Left cardiac atrium (tissue), 4 donors: ENCODE measurements around the gene BCL2L13. TPM values are rescaled to one million over a fixed set of nuclear protein-coding genes. Genes with fewer than 3 reads are reported as not detected.
"Not testable (repeated sequence)": the region's sequence is repeated elsewhere in the genome, so short reads cannot be mapped to it uniquely, and the experiment has no call there.

Experiments
- ATAC-seq, 2 donors: fragments of 200-7000 bp; cut with Tn5 transposase; one replicate each; pipeline ENCODE4 v1.9.1; 2020; ENCODE audit warnings: mild to moderate bottlenecking in 2 of 2, moderate library complexity in 2 of 2
- DNase-seq: peaks from one replicate; pipeline ENCODE4 v3.0.0-alpha.2; 2020
- intact Hi-C, 2 donors: fragments of 100-400 bp; cut with DNase I; formaldehyde crosslinking; loops; one replicate each; pipeline versions ENCODE4 v1.14.1 to v1.15.1; 2022 to 2023
- total RNA-seq, 2 donors: library from RNA; stranded (reverse); fragmentation: NEBNext Ultra II Directional; extraction: Animal tissue kit (Norgen Biotek cat#: 25700); gene quantifications; one replicate each; pipeline ENCODE4 v1.2.1, GENCODE V29; 2021
- donor health status: DM: no; HTN: yes; CAD: no.
- donor health status: DM: no; HTN: yes; CAD: no; lungs with severe emphysema.
- donor health status: DM: yes; HTN: yes; CAD: no.
- donor health status: Dilated cardiomyopathy.

BCL2L13 gene
- total RNA-seq, 2 donors from 2014 or later, result 51.2 to 59.7 TPM

DNA sequence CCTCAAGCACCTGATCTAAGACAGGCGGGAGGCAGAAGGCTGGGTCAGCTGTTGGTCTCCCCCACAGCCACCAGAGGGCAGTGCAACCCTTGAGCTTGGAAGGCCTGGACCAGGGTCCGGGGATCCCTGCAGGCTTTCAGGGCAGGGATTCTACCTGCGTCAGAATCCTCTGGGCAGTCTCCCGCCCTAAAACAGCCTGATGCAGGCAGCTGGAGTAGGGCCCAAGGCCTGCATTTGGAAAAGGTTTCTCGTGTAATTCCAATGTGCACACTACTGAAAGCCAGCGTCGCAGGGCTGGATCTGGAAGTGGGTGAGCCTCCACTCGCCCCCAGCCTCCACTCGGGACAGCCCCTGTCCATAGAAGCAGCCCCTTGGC lies 104.0 kb downstream of the BCL2L13 start:
- intact Hi-C loops, result loop anchor here in 1 of 2 donors (5.0 kb wide), 1 partner anchor 335 kb away; the partner anchor contains the start of gene PEX26
- DNase-seq (peak; percentile 61), ATAC-seq (peak; percentile 80 to 83)

DNA sequence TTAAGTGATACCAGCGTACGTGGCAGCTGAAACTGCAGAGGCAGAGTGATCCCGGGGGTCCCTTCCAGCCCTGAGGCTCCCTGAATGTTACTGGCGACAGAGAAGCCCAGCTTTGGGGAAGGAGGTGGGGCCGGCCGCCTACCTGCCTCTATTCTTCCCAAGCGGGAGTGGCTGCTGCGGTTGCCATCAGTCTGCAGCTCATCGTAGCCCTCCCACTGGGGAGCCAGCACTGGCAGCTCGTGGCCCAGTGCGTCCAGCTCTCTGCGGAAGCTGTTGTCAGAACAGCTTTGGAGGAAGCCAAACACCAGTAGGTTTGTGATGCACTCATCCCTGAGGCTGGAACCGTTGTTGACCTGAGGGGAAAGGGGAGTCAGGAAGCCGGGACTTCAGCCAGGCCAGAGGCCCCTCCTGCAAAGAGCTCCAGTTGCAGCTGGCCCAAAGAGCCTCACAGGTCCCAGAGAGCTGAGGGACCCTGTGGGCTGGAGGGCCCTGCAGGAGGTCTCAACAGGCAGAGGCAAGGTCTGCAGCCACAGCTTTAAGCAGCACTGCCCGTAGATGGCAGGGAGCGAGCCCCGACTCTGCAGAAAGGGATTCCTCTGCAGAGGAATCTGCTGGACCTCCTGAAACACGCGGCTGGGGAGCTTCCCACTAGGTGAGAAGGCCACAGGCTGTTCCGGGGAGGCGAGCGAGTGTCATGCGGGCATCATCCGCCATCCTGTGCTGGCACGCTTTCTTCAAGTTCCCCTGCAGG lies 105.3 kb downstream of the BCL2L13 start:
- DNase-seq (no peak), ATAC-seq (no peak)
- intact Hi-C loops, result loop anchor here in 1 of 2 donors (5.0 kb wide), 1 partner anchor 333 kb away; the partner anchor contains the start of gene PEX26

DNA sequence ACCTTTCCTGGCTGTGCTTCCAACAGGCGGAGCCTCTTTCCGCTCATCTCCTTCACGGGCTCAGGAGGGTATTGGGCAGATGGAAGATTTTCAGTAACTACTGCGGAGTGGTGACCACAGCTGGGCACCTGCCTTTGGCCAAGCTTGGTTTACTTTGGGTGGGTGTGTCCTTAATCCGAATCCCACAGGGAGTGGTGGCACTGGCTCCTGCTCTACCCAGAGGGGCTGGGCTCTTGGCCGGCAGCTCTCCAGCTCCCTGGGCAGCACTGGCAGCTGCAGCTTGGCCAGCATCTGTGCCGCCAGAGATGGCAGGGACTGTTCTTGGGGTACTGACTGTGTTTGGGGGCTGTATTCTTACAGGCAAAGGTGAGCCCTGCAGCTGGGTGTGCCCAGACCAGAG lies 105.9 kb downstream of the BCL2L13 start:
- DNase-seq (no peak), ATAC-seq (no peak)
- intact Hi-C loops, result loop anchor here in 1 of 2 donors (5.0 kb wide), 1 partner anchor 333 kb away; the partner anchor contains the start of gene PEX26

DNA sequence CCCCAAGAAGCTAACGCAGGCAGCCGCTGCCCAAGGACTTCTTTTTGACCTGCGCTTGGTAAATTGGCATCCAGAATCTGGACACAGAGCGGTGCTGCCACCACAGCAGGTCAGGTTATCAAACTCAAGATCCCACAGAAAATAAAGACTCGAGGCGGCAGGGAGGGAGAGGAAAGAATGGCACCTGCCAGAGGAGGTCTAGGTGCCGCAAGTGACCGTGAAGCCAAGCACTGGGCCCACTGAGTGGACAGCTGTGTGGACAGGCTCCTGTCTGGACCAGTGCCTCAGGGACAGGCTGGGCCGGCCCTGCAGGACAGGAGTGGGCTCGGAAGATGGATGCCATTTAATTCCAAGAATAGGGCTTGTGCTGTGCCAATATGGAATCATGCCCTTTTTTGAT lies 108.4 kb downstream of the BCL2L13 start:
- intact Hi-C loops, result no loop called here
- ATAC-seq, result no peak
- no peak for DNase-seq

DNA sequence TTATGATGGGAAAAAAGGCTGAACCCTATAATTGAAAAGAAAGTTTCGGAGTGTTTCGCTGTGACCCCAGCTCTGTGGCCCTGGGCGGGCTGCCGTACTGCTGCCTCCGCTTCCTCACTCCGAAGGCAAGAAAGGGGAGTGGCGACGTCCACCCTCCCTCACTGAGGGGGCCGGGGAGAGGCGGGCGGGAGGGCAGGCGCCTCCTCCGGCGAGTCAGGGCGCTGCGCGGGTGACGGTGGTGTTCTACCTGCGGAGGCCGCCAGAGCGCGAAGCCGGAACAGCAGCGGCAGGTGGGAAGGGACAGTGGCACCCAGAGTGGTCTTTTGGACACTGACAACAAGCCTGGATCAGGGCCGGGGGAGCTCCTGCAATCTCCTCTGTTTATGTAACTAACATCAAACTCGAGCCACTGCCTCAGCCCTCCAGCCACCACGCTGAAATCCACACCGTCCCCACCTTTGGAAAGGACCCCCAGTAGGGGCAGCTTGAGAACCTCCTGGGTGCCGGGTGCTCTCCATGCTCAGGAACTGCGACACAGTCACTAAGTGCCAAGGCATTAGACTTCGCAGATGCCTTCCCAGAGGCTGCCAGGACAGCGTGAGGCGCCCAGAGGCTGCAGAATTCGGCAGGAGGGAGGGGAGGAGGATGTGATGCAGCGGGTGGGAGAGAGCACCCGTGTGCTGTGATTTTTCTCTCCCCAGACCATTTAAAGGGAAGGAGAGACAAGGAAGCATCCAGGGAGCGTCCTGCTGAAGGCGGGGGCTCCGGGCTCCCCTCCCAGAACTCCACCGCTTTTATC lies 110.2 kb downstream of the BCL2L13 start:
- no peak for DNase-seq
- intact Hi-C loops, result no loop called here
- ATAC-seq, result peak; percentile 28 to 70

DNA sequence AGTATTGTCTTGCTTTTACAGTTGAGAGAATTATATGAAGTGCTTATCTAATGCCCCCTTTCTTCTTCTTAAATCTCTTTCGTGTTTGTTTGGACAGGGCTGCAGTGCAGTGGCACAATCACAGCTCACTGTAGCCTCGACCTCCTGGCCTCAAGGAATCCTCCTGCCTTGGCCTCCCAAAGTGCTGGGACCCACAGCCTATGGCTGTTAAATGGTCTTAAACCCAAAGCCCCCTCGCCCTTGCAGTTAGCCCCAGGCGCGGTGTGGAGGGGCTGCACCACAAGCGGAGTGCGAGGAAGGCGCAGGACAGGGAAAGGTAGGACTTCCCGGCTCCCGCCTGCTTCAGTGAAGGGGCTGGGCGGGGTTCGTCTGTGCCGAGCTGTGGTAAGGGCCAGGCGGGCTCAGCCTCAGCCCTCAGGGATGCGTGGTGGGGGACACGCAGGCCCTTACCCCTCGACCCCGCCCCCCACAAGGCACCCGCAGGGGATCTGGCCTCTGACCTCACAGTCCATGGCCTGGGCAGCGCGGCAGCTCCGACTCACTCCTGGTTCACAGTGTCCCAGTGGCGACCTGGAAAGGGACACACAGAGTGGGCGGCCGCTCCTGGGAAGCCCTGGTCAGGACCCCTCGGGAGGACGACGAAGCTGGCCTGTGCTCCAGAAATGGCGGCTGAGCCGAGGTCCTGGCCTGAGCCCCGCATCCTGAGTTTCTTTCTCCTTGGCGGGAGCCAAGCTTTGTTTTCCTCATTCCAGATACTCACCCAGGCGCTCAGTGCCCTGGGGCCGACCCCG lies 111.2 kb downstream of the BCL2L13 start:
- intact Hi-C loops, result no loop called here
- ATAC-seq, result no peak
- no peak for DNase-seq

DNA sequence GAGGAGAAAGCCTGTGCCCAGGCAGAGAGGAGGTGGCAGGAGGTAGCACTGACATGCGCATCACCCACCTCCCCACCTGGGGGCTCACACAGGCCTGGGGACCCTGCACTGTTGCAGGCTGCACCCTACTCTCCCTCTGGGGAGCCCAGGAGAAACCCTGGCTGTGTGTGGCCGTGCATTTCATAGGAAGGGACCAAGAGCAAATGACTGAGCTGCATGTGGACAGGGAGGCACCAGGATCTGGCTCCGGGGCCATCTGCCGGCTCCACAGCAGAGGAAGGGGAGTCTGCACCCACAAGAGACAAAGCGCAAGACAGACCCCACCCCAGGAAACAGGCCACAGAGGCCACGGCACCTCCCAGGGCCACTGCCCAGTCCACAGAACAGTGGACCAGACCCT lies 113.0 kb downstream of the BCL2L13 start:
- ATAC-seq, result no peak
- intact Hi-C loops, result no loop called here

DNA sequence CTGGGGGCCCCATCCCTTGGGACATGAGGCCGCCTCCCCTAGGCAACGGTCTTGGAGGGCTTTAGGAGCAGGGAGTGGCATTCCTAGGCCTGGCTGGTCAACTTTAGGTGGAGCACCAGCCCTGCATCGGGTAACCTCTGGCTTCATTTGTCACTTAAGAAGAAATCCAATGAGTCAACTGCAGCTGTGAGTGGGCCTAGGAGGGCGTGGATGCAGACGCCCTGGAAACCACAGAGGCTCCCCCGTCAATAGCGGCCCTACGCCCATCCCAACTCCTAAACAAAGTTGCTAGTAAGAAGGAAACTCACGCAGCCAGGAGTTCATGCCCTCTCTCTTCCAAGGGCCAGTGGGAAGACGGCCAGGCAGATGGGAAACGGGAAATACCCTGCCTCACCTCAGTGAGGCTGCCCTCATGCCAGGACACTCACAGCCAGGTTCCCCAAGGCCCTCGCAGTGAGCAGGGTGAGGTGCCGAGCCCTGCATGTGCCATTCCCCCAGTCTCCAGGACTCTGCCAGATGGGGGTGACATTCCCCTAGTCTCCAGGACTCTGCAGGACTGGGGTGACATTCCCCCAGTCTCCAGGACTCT lies 114.9 kb downstream of the BCL2L13 start:
- intact Hi-C loops, result no loop called here
- no peak for DNase-seq

More for the DNA sequence above, 113.0 kb downstream of the BCL2L13 start:
- DNase-seq, result no peak

DNA sequence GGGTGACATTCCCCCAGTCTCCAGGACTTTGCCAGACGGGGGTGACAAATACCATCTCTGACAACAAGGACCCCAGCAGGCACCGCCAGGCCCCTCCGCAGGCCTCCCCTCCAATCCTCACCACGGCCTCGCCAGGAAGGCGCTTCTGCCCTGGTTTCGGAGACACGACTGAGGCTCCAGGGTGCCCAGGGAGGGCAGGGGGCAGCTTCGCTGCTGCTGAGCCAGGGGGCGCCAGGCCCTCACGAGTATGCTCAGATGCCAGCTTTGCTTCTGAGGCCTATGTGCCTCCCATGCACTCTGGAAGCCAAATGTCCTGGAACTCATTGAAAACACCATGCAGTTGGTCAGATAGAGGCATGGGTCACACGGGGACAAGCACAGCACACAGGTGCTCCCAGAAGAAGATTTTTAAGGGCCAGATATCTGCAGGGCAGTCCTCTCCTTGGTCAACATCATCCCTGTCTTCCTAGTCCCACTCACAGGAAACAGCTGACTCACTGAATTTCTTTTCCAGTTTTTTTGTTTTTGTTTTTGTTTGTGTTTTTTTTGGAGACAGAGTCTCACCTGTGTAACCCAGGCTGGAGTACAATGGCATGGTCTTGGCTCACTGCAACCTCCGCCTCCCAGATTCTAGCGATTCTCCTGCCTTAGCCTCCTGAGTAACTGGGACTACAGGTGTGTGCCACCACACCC lies 115.8 kb downstream of the BCL2L13 start:
- ATAC-seq (no peak), DNase-seq (no peak)
- intact Hi-C loops, result no loop called here

More for the DNA sequence above, 114.9 kb downstream of the BCL2L13 start:
- no peak for ATAC-seq

DNA sequence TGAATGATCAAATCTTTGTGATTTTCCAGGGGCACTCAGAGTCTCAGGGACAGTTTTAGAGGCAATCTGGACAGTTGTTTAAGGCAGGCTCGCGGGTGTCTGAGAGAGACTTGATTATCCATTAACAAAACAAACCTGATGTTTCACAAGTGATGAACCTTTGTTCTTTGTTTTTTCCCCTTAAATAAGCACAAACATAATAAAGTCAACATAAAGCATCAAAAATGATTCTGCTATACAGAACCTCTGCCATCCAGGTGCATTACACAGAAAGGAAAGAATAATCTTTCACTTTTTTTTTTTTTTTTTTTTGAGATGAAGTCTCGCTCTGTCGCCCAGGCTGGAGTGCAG lies 122.6 kb downstream of the BCL2L13 start:
- intact Hi-C loops, result no loop called here
- ATAC-seq, result no peak
- DNase-seq, result no peak

DNA sequence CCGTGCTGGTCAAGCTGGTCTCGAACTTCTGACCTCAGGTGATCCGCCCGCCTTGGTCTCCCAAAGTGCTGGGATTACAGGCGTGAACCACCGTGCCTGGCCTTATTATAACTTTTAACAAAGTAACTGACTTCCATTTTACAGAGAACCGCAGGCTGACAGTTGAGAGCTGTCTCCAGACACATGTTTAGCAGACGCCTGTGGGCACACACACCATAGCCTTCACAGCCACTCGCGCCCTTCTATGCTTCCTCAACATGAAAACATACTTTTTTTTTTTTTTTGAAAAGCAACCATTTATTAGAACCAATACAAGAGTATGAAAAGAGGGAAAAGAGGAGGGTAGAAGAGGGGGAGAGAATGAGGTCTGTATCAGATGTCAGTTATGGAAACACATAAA lies 124.9 kb downstream of the BCL2L13 start:
- ATAC-seq, intact Hi-C loops, DNase-seq: not testable (repeated sequence)

DNA sequence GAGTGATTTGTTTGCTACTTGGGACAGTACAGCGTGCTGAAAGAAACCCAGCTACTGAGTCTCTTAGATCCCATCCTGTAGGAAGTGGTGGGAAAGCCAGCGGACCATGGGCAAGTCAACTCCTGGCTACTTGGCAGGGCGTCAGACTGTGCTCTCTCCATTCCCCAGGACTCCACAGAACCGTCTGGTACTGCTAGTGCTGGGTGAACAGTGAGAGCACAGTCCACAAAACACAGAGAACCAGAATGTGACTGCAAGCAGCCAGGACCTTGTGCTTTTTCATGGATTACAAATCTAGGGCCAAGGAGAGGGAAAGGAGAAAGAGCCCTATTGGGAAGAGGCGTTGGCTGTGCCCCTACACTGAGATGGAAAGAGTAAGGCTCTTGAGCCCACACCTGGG lies 125.5 kb downstream of the BCL2L13 start:
- peak in 1 of 2 donors; percentile 50 for ATAC-seq
- no peak for DNase-seq
- intact Hi-C loops, result no loop called here

DNA sequence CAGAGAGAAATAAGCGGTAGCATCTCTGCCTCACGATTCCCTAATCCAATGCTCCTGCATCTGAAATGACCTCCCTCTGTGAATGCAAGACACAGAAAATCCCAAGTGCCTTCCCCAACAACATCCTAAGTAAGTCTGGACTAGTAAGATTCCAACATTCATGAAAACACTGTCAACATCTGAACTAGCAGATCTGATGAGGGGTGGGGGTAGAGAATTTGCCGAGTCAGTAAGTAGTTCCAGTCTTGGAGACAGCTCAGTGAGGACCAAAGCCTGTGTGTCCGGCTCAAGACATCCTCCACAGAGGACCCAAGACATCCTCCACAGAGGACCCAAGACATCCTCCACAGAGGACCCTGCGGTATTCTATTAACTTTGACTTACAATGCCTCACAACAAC lies 126.3 kb downstream of the BCL2L13 start:
- DNase-seq, intact Hi-C loops, ATAC-seq: not testable (repeated sequence)

DNA sequence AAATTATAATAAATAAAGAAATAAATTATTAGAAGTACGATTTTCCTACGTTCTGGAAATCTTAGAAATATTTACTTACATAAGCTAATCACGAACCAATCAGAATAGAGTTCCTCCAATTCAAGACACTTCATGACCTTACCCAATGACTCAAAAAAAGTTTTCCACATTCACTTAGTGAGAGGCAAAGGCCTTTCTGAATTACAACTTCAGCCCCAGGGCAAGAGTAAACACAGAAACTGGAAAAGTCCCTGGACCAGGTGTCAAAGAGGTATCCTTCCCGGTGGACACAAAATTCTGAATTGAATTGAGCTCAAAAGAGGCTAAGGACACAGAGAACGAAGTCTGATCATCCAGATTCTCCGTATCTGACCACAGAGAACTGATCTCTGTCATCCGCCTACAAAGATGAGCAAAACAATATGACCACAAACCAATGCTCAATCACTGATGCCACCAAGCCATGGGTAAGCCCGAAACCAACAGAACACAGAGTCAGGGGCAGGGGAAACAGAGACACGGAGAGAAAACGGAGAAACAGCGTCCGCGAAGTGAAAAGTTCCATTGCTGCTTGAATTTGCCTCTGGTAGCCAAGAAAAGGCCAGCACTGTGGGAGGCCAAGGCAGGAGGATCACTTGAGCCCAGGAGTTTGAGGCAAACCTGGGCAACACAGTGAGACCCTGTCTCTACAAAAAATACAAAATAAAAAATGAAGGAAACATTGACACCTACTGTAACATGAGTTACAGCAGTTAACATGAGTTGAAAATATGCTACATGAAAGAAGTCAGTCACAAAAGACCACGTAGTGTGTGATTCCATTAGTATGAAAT lies 128.9 kb downstream of the BCL2L13 start:
- intact Hi-C loops, result no loop called here
- ATAC-seq (no peak), DNase-seq (no peak)

DNA sequence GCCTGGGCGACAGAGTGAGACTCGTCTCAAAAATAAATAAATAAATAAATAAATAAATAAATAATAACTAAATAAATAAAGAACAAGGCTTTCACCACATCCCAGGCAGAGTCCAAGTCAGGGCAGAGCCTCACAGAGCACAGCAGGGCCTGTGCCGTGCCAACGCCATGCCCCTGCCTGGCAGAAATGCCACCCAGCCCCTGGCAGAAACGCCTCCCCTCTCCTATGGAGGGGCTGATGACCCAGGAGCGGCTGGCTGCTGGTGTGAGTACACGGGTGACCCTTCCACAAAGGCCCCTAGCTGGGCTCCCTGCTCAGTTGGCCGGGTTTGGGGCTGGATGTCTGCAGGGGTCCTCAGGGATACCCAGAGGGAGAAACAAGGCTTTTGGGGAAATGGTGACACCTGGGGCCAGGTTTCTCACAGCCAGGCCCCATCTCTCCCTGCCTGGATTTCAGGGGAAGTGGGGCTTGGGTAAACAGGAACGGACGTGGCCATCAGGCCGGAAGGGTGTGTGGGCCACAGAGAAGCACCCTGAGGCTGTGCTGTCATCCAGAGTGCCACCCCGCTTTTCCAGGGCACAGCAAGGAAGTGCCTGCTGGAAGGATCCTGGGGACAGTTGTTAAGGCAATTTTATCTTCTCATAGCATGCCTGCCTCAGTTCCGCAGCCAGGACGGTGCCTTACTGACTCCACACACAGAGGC lies 130.6 kb downstream of the BCL2L13 start:
- ATAC-seq (no peak), DNase-seq (no peak)
- intact Hi-C loops, result no loop called here

DNA sequence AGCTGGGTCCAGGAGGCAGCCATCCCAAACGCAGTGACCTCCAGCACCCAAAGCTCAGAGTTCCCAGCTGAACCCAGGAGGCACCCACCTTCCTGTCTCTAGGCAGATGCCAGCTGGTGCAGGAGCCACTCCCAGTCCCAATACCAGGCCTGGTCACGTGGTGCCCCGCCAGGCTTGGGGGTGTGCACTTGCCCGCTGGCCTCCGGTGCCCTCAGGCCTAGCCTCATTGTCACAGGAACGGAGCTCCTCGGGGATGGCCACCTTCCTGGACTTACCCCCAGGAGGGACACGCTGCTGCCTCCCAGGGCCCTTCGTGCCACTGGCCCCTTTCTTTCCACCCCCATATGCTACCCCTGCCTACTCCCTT lies 131.1 kb downstream of the BCL2L13 start:
- ATAC-seq (no peak), DNase-seq (no peak)
- intact Hi-C loops, result no loop called here
